Type B pancreatic cell (in vitro differentiated cells): ENCODE measurements around the gene DCPS. TPM values are rescaled to one million over a fixed set of nuclear protein-coding genes. Genes with fewer than 3 reads are reported as not detected.
"Not testable (repeated sequence)": the region's sequence is repeated elsewhere in the genome, so short reads cannot be mapped to it uniquely, and the experiment has no call there.

Source experiments
- DNase-seq: peaks from one replicate; pipeline ENCODE4 v3.0.0; 2021; ENCODE audit warnings: mixed read lengths; ENCODE audit not compliant: unreplicated experiment; ENCODE audit errors: extremely low spot score
- H3K27ac Mint-ChIP-seq: 2 replicates; pipeline ENCODE4 v1.8.0; 2021; ENCODE audit warnings: mild to moderate bottlenecking, mixed read lengths
- H3K27me3 Mint-ChIP-seq: 2 replicates; pipeline ENCODE4 v1.8.0; 2021; ENCODE audit warnings: mixed read lengths
- H3K36me3 Mint-ChIP-seq: 2 replicates; pipeline ENCODE4 v1.8.0; 2021; ENCODE audit warnings: mixed read lengths
- H3K4me1 Mint-ChIP-seq: one replicate; pipeline ENCODE4 v1.8.0; 2021; ENCODE audit warnings: mixed read lengths; ENCODE audit not compliant: unreplicated experiment
- H3K4me3 Mint-ChIP-seq: 2 replicates; pipeline ENCODE4 v1.8.0; 2021; ENCODE audit warnings: mild to moderate bottlenecking, mixed read lengths
- H3K9me3 Mint-ChIP-seq: 2 replicates; pipeline ENCODE4 v1.8.0; 2021; ENCODE audit warnings: mixed read lengths
- CTCF ChIP-seq: fragments of 200-600 bp; sonication (generic); conservative IDR thresholded peaks from 2 replicates; pipeline ENCODE4 v1.5.0; 2021; ENCODE audit warnings: antibody characterized with exemption, mild to moderate bottlenecking
- long read RNA-seq: library from polyadenylated mRNA; unstranded; transcript quantifications from one replicate; pipeline ENCODE4 v2.0.0, GENCODE V29; 2020
- total RNA-seq: library from RNA; stranded (reverse); gene quantifications from 2 replicates; pipeline ENCODE4 v1.2.1, GENCODE V29; 2021; ENCODE audit warnings: low replicate concordance

The DCPS gene, protein sequence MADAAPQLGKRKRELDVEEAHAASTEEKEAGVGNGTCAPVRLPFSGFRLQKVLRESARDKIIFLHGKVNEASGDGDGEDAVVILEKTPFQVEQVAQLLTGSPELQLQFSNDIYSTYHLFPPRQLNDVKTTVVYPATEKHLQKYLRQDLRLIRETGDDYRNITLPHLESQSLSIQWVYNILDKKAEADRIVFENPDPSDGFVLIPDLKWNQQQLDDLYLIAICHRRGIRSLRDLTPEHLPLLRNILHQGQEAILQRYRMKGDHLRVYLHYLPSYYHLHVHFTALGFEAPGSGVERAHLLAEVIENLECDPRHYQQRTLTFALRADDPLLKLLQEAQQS
- total RNA-seq: 9.8 and 17.6 TPM in 2 replicates
- long read RNA-seq, transcript DCPS-201 (6 exons, 1,479 nt): major isoform, 18 of 20 reads
- long read RNA-seq, partial matches to known transcripts: 0 of 20 reads
- long read RNA-seq, other reads (novel, unspliced or antisense): 2 of 20 reads

DNA sequence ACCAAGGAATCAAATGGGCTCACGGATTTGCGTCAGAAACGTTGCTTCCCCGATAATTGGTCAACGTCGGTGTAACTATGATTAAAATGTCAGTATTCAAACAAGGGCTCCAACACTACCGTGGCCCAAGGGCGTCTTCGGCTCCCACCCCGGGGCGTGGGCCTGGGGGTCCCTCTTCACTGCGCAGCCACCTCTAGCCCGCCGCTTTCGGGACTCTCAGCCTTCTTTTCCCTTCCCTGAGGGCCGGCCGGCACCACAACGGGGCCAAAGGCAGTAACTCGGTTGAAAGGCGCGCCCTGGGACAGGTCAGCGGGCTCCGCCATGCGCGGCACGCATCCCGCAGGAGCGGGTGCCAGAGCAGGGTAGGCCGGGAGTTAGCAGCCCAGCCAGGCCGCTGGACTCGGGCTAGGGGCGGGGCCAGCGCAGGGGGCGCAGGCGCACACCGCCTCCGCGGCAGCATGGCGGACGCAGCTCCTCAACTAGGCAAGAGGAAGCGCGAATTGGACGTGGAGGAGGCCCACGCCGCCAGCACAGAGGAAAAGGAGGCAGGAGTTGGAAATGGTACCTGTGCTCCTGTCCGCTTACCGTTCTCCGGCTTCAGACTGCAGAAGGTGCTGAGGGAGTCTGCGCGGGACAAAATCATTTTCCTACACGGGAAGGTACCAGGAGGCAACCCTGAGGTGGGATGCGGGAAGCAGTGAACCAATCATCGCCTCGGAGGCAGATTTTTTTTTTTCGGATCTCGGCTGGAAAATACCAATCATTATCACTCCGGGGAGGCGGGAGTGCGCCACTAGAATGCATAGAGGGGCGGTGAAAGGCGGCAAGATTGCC lies at the start of gene DCPS:
Gene DCPS (plus strand): TSS at position 438 of the 834 bp plus-strand sequence. CDS start 21 bp downstream, at position 459.
- Mint-ChIP-seq H3K27me3 (no peaks in the 10 kb centered on the region), H3K9me3 (no peaks in the 10 kb centered on the region), H3K4me1 (peaks cover 27% of the 10 kb centered on the region), H3K4me3 (peak within 1 kb of the TSS; percentile 87), H3K27ac (peak within 1 kb of the TSS; percentile 82), H3K36me3 (peaks cover 11% of the 10 kb centered on the region)
- peak; percentile 22 for TF ChIP-seq CTCF
- DNase-seq: peak; percentile 95

- H3K36me3 Mint-ChIP-seq: peaks cover 21% of the 10 kb centered on the region
- no peaks in the 10 kb centered on the region for H3K9me3 Mint-ChIP-seq
- TF ChIP-seq CTCF: no peak
- DNase-seq: no peak
- no peaks in the 10 kb centered on the region for H3K4me1 Mint-ChIP-seq
- no peaks in the 10 kb centered on the region for H3K27me3 Mint-ChIP-seq
- no peak overlapping the region for H3K4me3 Mint-ChIP-seq
- no peak overlapping the region for H3K27ac Mint-ChIP-seq
Measured at GRCh38 chr11:126254819-126255218, 49.0 kb upstream of the DCPS start.

DNA sequence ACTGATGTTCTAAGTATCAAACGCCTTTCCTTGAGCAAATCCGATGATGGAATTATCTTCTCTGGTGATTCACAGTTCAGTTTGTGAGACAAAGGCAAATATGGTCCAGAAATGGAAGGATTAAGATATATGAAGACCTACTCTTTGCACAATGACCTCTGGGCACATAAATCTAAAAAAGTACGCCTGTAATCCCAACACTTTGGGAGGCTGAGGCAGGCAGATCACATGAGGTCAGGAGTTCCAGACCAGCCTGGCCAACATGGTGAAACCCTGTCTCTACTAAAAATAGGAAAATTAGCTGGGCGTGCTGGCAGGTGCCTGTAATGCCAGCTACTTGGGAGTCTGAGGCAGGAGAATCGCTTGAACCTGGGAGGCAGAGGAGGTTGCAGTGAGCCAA lies 48.4 kb upstream of the DCPS start:
- not testable (repeated sequence) for H3K4me3 Mint-ChIP-seq

GRCh38 chr11:126256216-126256615 lies 47.6 kb upstream of the DCPS start:
- H3K36me3 Mint-ChIP-seq: peaks cover 24% of the 10 kb centered on the region

More for the DNA sequence above, 48.4 kb upstream of the DCPS start:
- not testable (repeated sequence) for H3K27me3 Mint-ChIP-seq, H3K4me1 Mint-ChIP-seq, DNase-seq, H3K9me3 Mint-ChIP-seq, H3K27ac Mint-ChIP-seq
- peaks cover 18% of the 10 kb centered on the region for H3K36me3 Mint-ChIP-seq

GRCh38 chr11:126257144-126257543 lies 46.7 kb upstream of the DCPS start:
- no peak overlapping the region for H3K27ac Mint-ChIP-seq
- H3K4me1 Mint-ChIP-seq: no peaks in the 10 kb centered on the region
- peaks cover 26% of the 10 kb centered on the region for H3K36me3 Mint-ChIP-seq
- TF ChIP-seq CTCF: no peak
- no peaks in the 10 kb centered on the region for H3K27me3 Mint-ChIP-seq
- H3K9me3 Mint-ChIP-seq: no peaks in the 10 kb centered on the region
- no peak overlapping the region for H3K4me3 Mint-ChIP-seq
- no peak for DNase-seq

More at GRCh38 chr11:126256216-126256615, 47.6 kb upstream of the DCPS start:
- TF ChIP-seq CTCF: no peak
- no peaks in the 10 kb centered on the region for H3K27me3 Mint-ChIP-seq
- H3K4me1 Mint-ChIP-seq: no peaks in the 10 kb centered on the region
- DNase-seq: no peak
- no peak overlapping the region for H3K27ac Mint-ChIP-seq
- H3K9me3 Mint-ChIP-seq: no peaks in the 10 kb centered on the region
- H3K4me3 Mint-ChIP-seq: no peak overlapping the region
